HG03060 (cell line): ENCODE data around the gene SFTA2.
"Not testable (repeated sequence)": the region's sequence is repeated elsewhere in the genome, so short reads cannot be mapped to it uniquely, and the experiment has no call there.

Experiments used
- ATAC-seq: cut with Tn5 transposase; IDR thresholded peaks from one replicate; pipeline ENCODE4 v1.9.1; 2021; ENCODE audit warnings: low read depth, moderate number of reproducible peaks; ENCODE audit not compliant: unreplicated experiment

SFTA2 gene

GRCh38 chr6:30931969-30932645 is at the start of gene SFTA2:
SFTA2 (minus strand) TSS chr6:30932170; CDS start chr6:30932096, 74 bp downstream.
- ATAC-seq, result no peak

- no peak for ATAC-seq
These were observed 47.7 kb upstream of the SFTA2 start for GRCh38 chr6:30979690-30980089.

- ATAC-seq, result no peak
These were observed 47.2 kb upstream of the SFTA2 start for GRCh38 chr6:30979141-30979540.

GRCh38 chr6:30974490-30975252 is 42.7 kb upstream of the SFTA2 start:
- ATAC-seq, result no peak

GRCh38 chr6:30972816-30973215 is 40.8 kb upstream of the SFTA2 start:
- ATAC-seq, result no peak

GRCh38 chr6:30970946-30971345 is 39.0 kb upstream of the SFTA2 start:
- ATAC-seq, result no peak

- not testable (repeated sequence) for ATAC-seq
These were observed 37.2 kb upstream of the SFTA2 start for GRCh38 chr6:30969171-30969570.

GRCh38 chr6:30966154-30966553 is 34.2 kb upstream of the SFTA2 start:
- no peak for ATAC-seq

GRCh38 chr6:30965140-30965601 is 33.2 kb upstream of the SFTA2 start:
- no peak for ATAC-seq

GRCh38 chr6:30964075-30964474 is 32.1 kb upstream of the SFTA2 start:
- ATAC-seq, result no peak

GRCh38 chr6:30963641-30964040 is 31.7 kb upstream of the SFTA2 start:
- no peak for ATAC-seq

GRCh38 chr6:30962716-30963115 is 30.7 kb upstream of the SFTA2 start:
- ATAC-seq, result no peak

GRCh38 chr6:30960907-30961673 is 29.1 kb upstream of the SFTA2 start:
- ATAC-seq, result no peak

- ATAC-seq, result no peak
These were observed 25.7 kb upstream of the SFTA2 start for GRCh38 chr6:30957716-30958115.

- ATAC-seq, result no peak
These were observed 23.5 kb upstream of the SFTA2 start for GRCh38 chr6:30955367-30956042.

GRCh38 chr6:30954631-30955366 is 22.8 kb upstream of the SFTA2 start:
- ATAC-seq, result no peak

- no peak for ATAC-seq
These were observed 20.0 kb upstream of the SFTA2 start for GRCh38 chr6:30951907-30952469.

GRCh38 chr6:30948811-30949210 is 16.8 kb upstream of the SFTA2 start:
- ATAC-seq, result no peak

- no peak for ATAC-seq
These were observed 15.3 kb upstream of the SFTA2 start for GRCh38 chr6:30947231-30947630.

GRCh38 chr6:30945281-30945680 is 13.3 kb upstream of the SFTA2 start:
- no peak for ATAC-seq
